WERI-Rb-1 (cell line): Measurements from ENCODE around the gene RRAS.
A peak's percentile ranks its signal among the peaks of the same experiment; 100 is the strongest.

ENCODE experiments used
- DNase-seq: peaks from one replicate; pipeline ENCODE4 v3.0.0-alpha.2; 2020
- H3K27ac ChIP-seq: fragments of 250-450 bp; sonication (Bioruptor Pico); 2 replicates; pipeline ENCODE4 v1.5.1; 2020; ENCODE audit warnings: mild to moderate bottlenecking, moderate library complexity
- H3K27me3 ChIP-seq: fragments of 250-450 bp; sonication (Bioruptor Pico); 2 replicates; pipeline ENCODE4 v1.5.1; 2021; ENCODE audit warnings: mild to moderate bottlenecking, low read depth, moderate library complexity; ENCODE audit not compliant: insufficient read depth, severe bottlenecking
- H3K36me3 ChIP-seq: fragments of 250-450 bp; sonication (Bioruptor Pico); 2 replicates; pipeline ENCODE4 v1.5.1; 2020; ENCODE audit warnings: mild to moderate bottlenecking, moderate library complexity
- H3K4me3 ChIP-seq: 2 replicates; pipeline ENCODE4 v1.5.1; 2011; ENCODE audit warnings: low read depth, mild to moderate bottlenecking, control low read depth, low read length
- H3K9me3 ChIP-seq: fragments of 250-450 bp; sonication (Bioruptor Pico); 2 replicates; pipeline ENCODE4 v1.5.1; 2021; ENCODE audit warnings: mild to moderate bottlenecking, moderate library complexity; ENCODE audit not compliant: severe bottlenecking
- TF ChIP-seq, protein P1 (sequence below): IDR thresholded peaks from 2 replicates; pipeline ENCODE4 v1.5.1; 2011; ENCODE audit warnings: low read depth, mild to moderate bottlenecking, control low read depth, inconsistent platforms, low read length

The RRAS gene

DNA sequence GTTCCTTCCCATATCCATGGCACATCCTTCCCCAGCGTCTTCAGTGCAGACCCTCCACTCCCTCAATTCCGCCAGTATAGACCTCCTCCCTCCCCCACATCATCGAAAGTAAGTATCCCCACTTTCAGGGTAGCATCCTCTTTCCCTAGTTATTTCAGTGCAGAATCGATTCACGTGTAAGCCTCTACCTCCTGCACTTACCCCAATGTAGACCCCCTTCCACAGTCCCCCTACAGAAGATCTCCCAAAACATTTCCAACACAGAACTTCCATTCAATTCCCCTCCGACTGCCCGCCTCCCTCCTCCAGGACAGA is 25.1 kb upstream of the RRAS start:
- TF ChIP-seq, protein P1, sequence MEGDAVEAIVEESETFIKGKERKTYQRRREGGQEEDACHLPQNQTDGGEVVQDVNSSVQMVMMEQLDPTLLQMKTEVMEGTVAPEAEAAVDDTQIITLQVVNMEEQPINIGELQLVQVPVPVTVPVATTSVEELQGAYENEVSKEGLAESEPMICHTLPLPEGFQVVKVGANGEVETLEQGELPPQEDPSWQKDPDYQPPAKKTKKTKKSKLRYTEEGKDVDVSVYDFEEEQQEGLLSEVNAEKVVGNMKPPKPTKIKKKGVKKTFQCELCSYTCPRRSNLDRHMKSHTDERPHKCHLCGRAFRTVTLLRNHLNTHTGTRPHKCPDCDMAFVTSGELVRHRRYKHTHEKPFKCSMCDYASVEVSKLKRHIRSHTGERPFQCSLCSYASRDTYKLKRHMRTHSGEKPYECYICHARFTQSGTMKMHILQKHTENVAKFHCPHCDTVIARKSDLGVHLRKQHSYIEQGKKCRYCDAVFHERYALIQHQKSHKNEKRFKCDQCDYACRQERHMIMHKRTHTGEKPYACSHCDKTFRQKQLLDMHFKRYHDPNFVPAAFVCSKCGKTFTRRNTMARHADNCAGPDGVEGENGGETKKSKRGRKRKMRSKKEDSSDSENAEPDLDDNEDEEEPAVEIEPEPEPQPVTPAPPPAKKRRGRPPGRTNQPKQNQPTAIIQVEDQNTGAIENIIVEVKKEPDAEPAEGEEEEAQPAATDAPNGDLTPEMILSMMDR = no peak
- no peak for DNase-seq

DNA sequence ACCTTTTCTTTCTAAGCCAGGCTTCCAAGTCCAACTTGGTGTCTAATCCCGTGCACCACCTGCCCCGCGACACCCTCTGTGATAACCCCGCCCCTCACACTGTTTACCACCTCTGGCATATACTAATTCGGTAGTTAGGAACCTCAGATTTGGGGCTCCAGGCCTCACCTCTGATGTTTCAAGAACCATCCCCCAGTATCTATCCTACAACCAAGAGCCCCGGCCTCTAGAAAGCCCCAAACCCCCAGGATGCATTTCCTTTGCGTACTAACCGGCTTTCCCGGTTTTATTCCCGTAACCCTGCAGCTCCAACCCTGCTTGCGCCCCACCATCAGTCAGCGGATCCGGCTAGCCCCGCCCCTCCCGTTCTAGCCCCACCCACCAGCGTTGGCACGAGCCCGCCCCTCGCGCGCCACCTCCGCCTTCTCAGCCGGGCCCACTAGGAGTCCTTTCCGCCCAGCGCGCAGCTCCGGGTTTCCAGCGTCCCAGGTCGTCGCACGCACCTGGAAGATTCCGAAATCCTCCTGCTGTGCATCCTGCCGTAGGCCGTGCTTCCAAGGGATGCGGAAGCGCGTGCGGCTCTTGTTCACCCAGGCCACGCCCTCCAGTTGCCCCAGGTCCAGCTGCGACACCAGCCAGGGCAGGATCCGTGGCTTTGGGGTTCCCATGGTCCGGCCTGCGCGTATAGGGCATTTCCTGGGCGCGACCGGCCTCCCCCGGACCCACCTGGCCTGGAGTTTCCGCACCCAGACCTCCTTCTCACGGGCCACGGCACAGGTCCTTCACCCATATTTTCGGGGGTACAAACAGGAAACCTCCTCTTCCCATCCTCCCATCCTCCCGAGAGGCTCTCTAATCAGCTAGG is 24.5 kb upstream of the RRAS start:
- DNase-seq = peak; percentile 94
- Histone ChIP-seq H3K27me3 (no peaks in the 10 kb centered on the region), H3K27ac (peak overlapping the region; percentile 70), H3K36me3 (peaks cover 35% of the 10 kb centered on the region), H3K9me3 (no peaks in the 10 kb centered on the region), H3K4me3 (peak overlapping the region; percentile 75)
- TF ChIP-seq, protein P1 = no peak

More for the DNA sequence above, 25.1 kb upstream of the RRAS start:
- Histone ChIP-seq H3K27me3 (no peaks in the 10 kb centered on the region), H3K36me3 (peaks cover 29% of the 10 kb centered on the region), H3K9me3 (no peaks in the 10 kb centered on the region), H3K4me3 (peak overlapping the region; percentile 75), H3K27ac (peak overlapping the region; percentile 70)

DNA sequence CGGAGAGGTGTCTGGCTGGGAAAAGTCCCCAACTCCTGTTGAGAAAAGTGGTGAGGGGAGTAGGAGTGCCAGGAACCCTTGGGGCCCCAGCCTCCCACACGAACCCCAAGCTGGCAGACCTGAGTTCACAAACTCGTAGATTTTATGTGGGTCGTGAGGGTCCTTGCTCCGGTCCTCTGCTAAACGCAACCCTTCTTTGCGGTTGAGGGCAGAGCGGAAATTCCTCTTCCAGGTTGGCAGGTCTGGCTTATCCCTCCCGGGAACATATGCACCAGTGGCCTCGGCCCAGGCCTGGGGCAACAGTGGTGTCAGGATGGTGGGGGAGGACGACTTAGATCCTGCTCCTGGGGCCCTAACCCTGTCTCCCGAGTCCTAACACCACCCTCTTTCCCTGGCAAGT is 23.3 kb upstream of the RRAS start:
- Histone ChIP-seq H3K27ac (peak overlapping the region; percentile 63), H3K9me3 (no peaks in the 10 kb centered on the region), H3K4me3 (no peak overlapping the region), H3K27me3 (no peaks in the 10 kb centered on the region), H3K36me3 (peaks cover 47% of the 10 kb centered on the region)
- TF ChIP-seq, protein P1 = no peak
- no peak for DNase-seq

DNA sequence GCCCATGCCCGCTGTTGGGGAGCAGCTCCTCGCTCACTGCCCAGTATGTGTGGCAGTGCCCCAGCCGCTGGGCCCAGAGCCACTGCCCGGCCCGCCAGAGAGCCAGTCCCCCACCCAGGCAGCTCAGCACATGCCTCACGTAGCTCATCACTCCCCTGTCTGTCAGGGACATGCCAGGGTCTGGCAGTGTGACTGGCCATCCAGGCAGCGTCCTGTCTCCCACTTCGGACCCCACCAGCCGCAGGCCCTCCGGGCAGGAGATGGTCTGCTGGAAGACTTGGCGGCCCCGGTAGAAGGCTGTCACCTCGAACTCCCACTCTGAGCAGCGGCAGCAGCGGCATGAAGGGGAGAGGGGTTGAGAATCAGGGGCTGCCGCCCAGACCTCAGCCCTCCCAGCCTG is 22.1 kb upstream of the RRAS start:
- Histone ChIP-seq H3K27ac (no peak overlapping the region; the same call in 1 of the 2 replicates), H3K36me3 (peaks cover 57% of the 10 kb centered on the region), H3K4me3 (no peak overlapping the region), H3K9me3 (no peaks in the 10 kb centered on the region), H3K27me3 (no peaks in the 10 kb centered on the region)
- no peak for DNase-seq
- TF ChIP-seq, protein P1 = no peak

DNA sequence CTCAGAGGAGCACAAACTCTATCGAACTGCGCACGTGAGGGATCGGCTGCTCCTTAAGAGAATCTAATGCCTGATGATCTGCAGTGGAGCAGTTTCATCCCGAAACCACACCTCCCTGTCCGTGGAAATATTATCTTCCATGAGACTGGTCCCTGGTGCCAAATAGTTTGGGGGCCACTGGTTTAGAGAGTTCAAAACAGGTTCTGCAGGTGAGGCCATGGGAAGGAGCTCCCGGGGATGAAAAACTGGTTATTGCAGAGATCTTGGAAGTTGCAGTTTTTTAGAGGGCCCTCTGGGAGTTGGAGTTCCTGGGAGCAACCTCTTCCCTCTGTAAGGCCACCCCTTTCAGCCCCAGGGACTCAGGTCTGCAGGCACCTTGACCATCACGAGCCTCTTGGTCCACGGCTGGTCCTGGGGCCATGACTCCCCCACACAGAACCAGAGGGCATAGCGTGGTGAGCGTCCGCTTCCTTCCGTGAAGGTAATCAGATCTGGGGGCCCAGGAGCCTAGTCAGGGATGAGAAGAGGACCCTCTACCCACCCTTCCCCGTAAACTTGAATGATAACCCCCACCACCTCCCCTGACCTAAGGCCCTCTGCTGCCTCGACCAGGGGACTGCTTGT is 20.5 kb upstream of the RRAS start:
- DNase-seq = no peak
- TF ChIP-seq, protein P1 = no peak
- Histone ChIP-seq H3K4me3 (no peak overlapping the region), H3K27ac (no peak overlapping the region; the same call in 1 of the 2 replicates), H3K36me3 (peaks cover 72% of the 10 kb centered on the region), H3K27me3 (no peaks in the 10 kb centered on the region), H3K9me3 (no peaks in the 10 kb centered on the region)
